Measurements from ENCODE around the gene HBM. TPM values are rescaled to one million over a fixed set of nuclear protein-coding genes. Genes with fewer than 3 reads are reported as not detected.
A peak's percentile ranks its signal among the peaks of the same experiment; 100 is the strongest.
"Not testable (repeated sequence)": the region's sequence is repeated elsewhere in the genome, so short reads cannot be mapped to it uniquely, and the experiment has no call there.

HBM gene
- polyA plus RNA-seq (ENCODE audit: insufficient read depth in 1 of 5, insufficient read length in 5 of 5, low replicate concordance in 1 of 5) = 10 to 100 TPM in 2 of 5 donors, 1 to 10 TPM in 3; 2.4 to 19.6 (median 7.0) TPM
- long read RNA-seq, donor 1, transcript HBM-201 (3 exons, 506 nt) = major isoform, 15 of 21 reads
- long read RNA-seq, donor 1, partial matches to known transcripts = 6 of 21 reads
- long read RNA-seq, donor 1, other reads (novel, unspliced or antisense) = 0 of 21 reads
- long read RNA-seq, donor 2, transcript HBM-201 (3 exons, 506 nt) = major isoform, 7 of 7 reads
- long read RNA-seq, donor 2, partial matches to known transcripts = 0 of 7 reads
- long read RNA-seq, donor 2, other reads (novel, unspliced or antisense) = 0 of 7 reads
- long read RNA-seq, donor 3, transcript HBM-201 (3 exons, 506 nt) = major isoform, 26 of 32 reads
- long read RNA-seq, donor 3, partial matches to known transcripts = 6 of 32 reads
- long read RNA-seq, donor 3, other reads (novel, unspliced or antisense) = 0 of 32 reads
- long read RNA-seq, donor 4, transcript HBM-201 (3 exons, 506 nt) = major isoform, 10 of 15 reads
- long read RNA-seq, donor 4, partial matches to known transcripts = 5 of 15 reads
- long read RNA-seq, donor 4, other reads (novel, unspliced or antisense) = 0 of 15 reads
- long read RNA-seq, donor 5, transcript HBM-201 (3 exons, 506 nt) = major isoform, 105 of 134 reads
- long read RNA-seq, donor 5, partial matches to known transcripts = 21 of 134 reads
- long read RNA-seq, donor 5, other reads (novel, unspliced or antisense) = 8 of 134 reads
- long read RNA-seq, donor 6, transcript HBM-201 (3 exons, 506 nt) = major isoform, 10 of 10 reads
- long read RNA-seq, donor 6, partial matches to known transcripts = 0 of 10 reads
- long read RNA-seq, donor 6, other reads (novel, unspliced or antisense) = 0 of 10 reads
- long read RNA-seq, donor 7, transcript HBM-201 (3 exons, 506 nt) = major isoform, 14 of 14 reads
- long read RNA-seq, donor 7, partial matches to known transcripts = 0 of 14 reads
- long read RNA-seq, donor 7, other reads (novel, unspliced or antisense) = 0 of 14 reads
- long read RNA-seq, donor 8, transcript HBM-201 (3 exons, 506 nt) = major isoform, 8 of 8 reads
- long read RNA-seq, donor 8, partial matches to known transcripts = 0 of 8 reads
- long read RNA-seq, donor 8, other reads (novel, unspliced or antisense) = 0 of 8 reads

DNA sequence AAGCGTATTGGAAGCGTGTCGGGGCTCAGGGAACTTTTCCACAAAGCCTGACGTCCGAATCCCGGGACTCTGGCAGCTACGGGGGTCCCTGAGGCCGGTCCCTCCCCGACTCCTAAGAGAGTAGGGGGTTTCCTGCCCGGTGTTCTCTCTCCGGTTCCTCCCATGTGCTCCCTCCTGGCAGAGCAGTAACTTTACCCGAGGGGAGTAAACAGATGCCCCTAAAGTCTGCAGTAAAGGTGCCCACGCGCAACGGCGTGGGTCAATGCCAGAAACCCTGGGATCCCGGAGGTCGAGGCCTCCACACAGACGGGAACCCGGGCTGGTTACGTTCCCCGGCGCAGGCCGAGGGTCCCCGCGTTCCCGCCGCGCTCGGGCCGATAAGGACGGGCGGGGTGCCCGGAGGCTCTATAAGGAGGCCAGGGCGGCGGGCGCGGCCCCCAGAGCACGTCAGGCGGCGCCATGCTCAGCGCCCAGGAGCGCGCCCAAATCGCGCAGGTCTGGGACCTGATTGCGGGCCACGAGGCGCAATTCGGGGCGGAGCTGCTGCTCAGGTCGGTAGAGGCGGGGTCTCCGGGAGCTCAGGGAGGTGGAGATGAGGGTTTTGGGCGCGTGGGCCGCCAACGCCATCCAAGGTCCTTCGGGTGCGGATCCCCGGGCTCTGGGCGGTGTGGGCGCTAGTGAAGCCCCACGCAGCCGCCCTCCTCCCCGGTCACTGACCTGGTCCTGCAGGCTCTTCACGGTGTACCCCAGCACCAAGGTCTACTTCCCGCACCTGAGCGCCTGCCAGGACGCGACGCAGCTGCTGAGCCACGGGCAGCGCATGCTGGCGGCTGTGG is at the start of gene HBM:
Gene HBM, plus strand, starts transcription at position 440 of the 836 bp plus-strand sequence. Its CDS starts 20 bp downstream, at position 460.
- no peak for DNase-seq

DNA sequence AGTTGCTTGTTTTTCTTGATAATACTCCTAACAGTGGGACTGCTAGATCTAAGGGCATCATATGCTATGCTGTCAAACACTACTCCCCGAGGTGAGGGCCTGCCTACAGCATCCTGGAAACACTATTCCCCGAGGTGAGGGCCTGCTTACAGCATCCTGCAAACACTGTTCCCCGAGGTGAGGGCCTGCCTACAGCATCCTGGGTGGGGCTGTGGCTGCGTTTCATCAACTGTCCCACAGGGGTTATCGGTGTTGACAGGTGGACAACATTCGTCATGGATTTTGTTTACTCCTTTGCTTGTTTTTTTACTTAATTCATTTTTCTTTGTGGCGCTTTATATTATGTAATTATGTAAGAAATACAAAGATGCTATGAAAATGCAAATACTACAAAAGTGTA is 49.8 kb upstream of the HBM start:
- DNase-seq = no peak

- DNase-seq = peak; percentile 62 to 64
Measured at GRCh38 chr16:117379-118365, 48.1 kb upstream of the HBM start.

- DNase-seq = no peak
Measured at GRCh38 chr16:118857-119256, 46.9 kb upstream of the HBM start.

DNA sequence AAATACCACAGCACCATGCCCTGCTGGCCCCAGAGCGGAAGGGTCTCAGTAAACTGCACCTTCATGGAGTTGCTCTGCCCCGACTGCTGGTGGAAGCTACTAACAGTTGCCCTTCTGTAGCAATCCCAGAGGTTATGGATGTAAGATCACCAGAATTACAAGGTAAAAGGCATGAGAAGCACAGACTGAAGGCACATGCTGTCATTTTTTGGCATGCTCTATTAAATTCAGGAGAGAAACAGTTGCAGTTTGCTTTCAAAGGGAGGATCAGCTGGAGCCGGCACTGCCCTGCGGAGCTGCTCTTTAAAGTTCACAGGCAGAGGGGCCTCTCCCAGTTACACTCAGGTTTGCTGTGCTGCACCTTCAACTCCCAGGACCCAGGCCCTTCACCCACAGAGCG is 46.5 kb upstream of the HBM start:
- DNase-seq = no peak

GRCh38 chr16:119835-120491 is 45.8 kb upstream of the HBM start:
- DNase-seq = no peak

- no peak for DNase-seq
Measured at GRCh38 chr16:120756-121155, 45.0 kb upstream of the HBM start.

DNA sequence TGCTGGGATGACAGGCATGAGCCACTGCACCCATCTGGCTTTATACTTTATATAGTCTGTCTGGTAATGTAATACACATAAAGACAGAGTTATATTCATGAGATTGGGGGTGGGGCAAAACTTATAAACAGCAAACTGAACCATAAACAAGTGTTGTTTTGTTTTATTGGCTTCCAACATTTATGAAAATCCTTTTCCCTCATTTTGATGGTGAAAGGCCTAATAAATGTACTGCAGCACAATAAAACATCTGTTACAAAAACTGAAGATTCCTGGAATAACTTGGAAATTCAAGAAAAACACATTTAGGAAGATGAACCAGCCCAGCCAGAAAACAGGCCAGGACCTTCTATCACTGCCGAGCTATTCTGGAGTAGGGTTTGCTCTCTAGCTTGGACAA is 43.4 kb upstream of the HBM start:
- DNase-seq = no peak

- DNase-seq = not testable (repeated sequence)
Measured at GRCh38 chr16:123558-124350, 42.0 kb upstream of the HBM start.

DNA sequence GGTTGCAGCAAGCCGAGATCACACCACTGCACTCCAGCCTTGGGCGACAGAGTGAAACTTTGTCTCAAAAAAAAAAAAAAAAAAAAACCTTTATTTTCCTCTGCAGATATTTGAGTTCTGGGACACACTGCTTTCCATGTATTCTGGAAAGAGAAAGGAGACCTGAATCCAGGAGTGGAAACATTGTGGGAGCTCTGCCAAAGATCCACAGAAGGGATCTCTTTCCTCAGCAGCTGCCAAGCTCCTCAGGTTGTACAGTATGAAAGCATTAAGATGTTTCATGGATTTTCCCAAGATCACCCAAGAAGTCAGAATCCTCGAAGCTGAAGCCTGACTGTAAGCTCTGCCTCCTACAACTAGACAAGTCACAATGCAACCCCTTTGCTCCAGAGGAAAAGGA is 40.8 kb upstream of the HBM start:
- no peak for DNase-seq

DNA sequence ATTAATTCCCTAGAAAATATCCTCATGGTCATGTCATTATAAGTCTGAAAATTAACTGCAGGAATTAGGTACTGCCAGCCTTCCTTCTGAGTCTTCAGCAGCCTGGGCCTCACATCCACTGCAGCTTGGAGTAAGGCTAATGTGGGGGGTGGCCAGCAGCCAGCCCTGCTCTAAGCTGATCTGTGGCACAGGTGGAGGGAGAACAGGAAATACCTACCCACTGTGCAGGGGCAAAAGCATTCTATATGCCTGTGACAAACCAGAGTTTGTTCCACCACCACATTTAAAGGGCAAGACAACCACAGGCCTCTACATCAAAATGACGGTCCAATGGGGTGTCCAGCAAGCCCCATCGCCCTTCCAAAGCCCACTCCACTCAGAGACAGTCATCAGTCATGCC is 36.7 kb upstream of the HBM start:
- no peak for DNase-seq

DNA sequence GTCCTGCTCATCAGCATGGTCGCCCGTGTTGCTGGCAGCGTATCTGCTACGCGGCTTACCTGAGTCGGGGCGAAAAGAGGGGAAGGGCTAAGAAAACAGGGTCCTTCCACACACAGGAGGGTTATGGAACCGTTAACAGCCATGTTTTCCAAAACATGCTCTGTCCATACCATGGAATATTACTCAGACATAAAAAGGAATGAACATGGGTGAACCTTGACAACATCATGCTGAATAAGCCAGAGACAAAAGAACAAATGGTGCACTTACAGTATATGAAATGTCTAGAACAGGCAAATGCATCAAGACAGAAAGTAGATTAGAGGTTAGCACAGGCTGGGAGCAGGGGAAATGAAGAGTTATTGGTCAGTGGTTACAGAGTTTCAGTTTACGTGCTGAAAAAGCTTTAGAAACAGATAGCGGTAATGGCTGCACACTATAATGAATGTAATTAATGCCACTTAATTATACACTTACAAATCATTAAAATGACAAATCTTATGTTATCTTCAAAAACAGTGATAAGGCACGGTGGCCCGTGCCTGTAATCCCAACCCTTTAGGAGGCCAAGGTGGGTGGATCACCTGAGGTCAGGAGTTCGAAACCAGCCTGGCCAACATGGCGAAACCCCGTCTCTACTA is 35.1 kb upstream of the HBM start:
- no peak for DNase-seq

GRCh38 chr16:132120-132519 is 33.7 kb upstream of the HBM start:
- DNase-seq = no peak

GRCh38 chr16:133716-134115 is 32.1 kb upstream of the HBM start:
- DNase-seq = no peak

- DNase-seq = peak in 1 of 2 donors; percentile 18
Measured at GRCh38 chr16:138049-138417, 27.7 kb upstream of the HBM start.

- DNase-seq = no peak
Measured at GRCh38 chr16:140175-140857, 25.5 kb upstream of the HBM start.

- no peak for DNase-seq
Measured at GRCh38 chr16:142405-142967, 23.3 kb upstream of the HBM start.

All from right lung (tissue), 10 donors.